A673 (cell line): ENCODE data around the gene DENND1A. TPM values are rescaled to one million over a fixed set of nuclear protein-coding genes. Genes with fewer than 3 reads are reported as not detected.

ENCODE experiments used
- BruUV-seq: library from RNA; stranded (reverse); fragments of 400-500 nt; replicated peaks from 2 replicates; lab custom pipeline; 2021; lab: Mats Ljungman, UMichigan
- CTCF ChIA-PET: fragments of 300-600 bp; sonication (Branson Sonifier 250); formaldehyde crosslinking; loops from one replicate; lab custom pipeline; 2022; ENCODE audit warnings: antibody characterized with exemption; lab: Charles Lee
- POLR2A ChIA-PET: fragments of 300-600 bp; sonication (Branson Sonifier 250); formaldehyde crosslinking; loops from one replicate; lab custom pipeline; 2022; ENCODE audit warnings: antibody characterized with exemption; ENCODE audit not compliant: low non-redundant PET; lab: Charles Lee
- DNase-seq: peaks from one replicate; pipeline ENCODE4 v3.0.0-alpha.2; 2015; ENCODE audit warnings: low spot score
- H3K27ac ChIP-seq: fragments of 200-600 bp; sonication (generic); 2 replicates; pipeline ENCODE4 v1.5.1; 2016; ENCODE audit warnings: mixed run types, low read depth, mild to moderate bottlenecking, mixed read lengths, antibody characterized with exemption, low read length; ENCODE audit not compliant: poor library complexity, severe bottlenecking
- H3K27me3 ChIP-seq: fragments of 200-600 bp; sonication (generic); replicated peaks from 2 replicates; pipeline ENCODE4 v1.6.1; 2017; ENCODE audit warnings: mixed run types, low read depth, mild to moderate bottlenecking, mixed read lengths, antibody characterized with exemption, low read length; ENCODE audit not compliant: insufficient read depth, poor library complexity
- H3K36me3 ChIP-seq: fragments of 200-600 bp; sonication (generic); 2 replicates; pipeline ENCODE4 v1.6.1; 2016; ENCODE audit warnings: mixed run types, mild to moderate bottlenecking, mixed read lengths, antibody characterized with exemption, low read length; ENCODE audit not compliant: insufficient read depth, poor library complexity, severe bottlenecking
- H3K4me1 ChIP-seq: fragments of 200-600 bp; sonication (generic); 2 replicates; pipeline ENCODE4 v1.6.1; 2017; ENCODE audit warnings: mixed run types, mild to moderate bottlenecking, mixed read lengths, antibody characterized with exemption, low read length; ENCODE audit not compliant: insufficient read depth, poor library complexity, severe bottlenecking
- H3K4me3 ChIP-seq: fragments of 200-600 bp; sonication (generic); 2 replicates; pipeline ENCODE4 v1.5.1; 2016; ENCODE audit warnings: low read depth, mixed run types, mild to moderate bottlenecking, mixed read lengths, low read length; ENCODE audit not compliant: poor library complexity, severe bottlenecking
- H3K9me3 ChIP-seq: fragments of 200-600 bp; sonication (generic); 2 replicates; pipeline ENCODE4 v1.6.1; 2016; ENCODE audit warnings: mixed run types, low read depth, mild to moderate bottlenecking, mixed read lengths, antibody characterized with exemption, low read length; ENCODE audit not compliant: poor library complexity, severe bottlenecking
- CTCF ChIP-seq: fragments of 300-800, 200-600 bp; sonication (generic); conservative IDR thresholded peaks from 2 replicates; pipeline ENCODE4 v1.5.1; 2017; ENCODE audit warnings: low read depth, mild to moderate bottlenecking, antibody characterized with exemption, low read length, moderate library complexity, mixed read lengths
- EZH2 ChIP-seq: fragments of 200-600 bp; sonication (generic); IDR thresholded peaks from 2 replicates; pipeline ENCODE4 v1.6.1; 2017; ENCODE audit warnings: borderline replicate concordance, low read depth, mild to moderate bottlenecking, mixed read lengths, antibody characterized with exemption, low read length; ENCODE audit not compliant: poor library complexity, severe bottlenecking
- intact Hi-C: fragments of 100-400 bp; cut with micrococcal nuclease; formaldehyde crosslinking; loops from one replicate; pipeline ENCODE4 v1.10.0; 2022; ENCODE audit not compliant: unreplicated experiment
- total RNA-seq: library from RNA; stranded (reverse); gene quantifications from 2 replicates; pipeline ENCODE4 v1.2.3, GENCODE V29; 2021

The DENND1A gene
- total RNA-seq, 1 experiment from 2014 or later = 12.0 TPM

GRCh38 chr9:123894822-123895221, 35.1 kb downstream of the DENND1A start:
- intact Hi-C loops = no loop called here
- H3K4me1 ChIP-seq = no peaks in the 10 kb centered on the region
- no peak for DNase-seq
- ChIA-PET POLR2A (no interaction called here), CTCF (no interaction called here)
- no peak overlapping the region for H3K27ac ChIP-seq
- BruUV-seq = no TSS peak
- H3K36me3 ChIP-seq = no peaks in the 10 kb centered on the region
- TF ChIP-seq EZH2 (no peak), CTCF (no peak)
- no peaks in the 10 kb centered on the region for H3K9me3 ChIP-seq
- H3K4me3 ChIP-seq = no peak overlapping the region
- peaks cover 11% of the 10 kb centered on the region for H3K27me3 ChIP-seq

GRCh38 chr9:123893831-123894460, 36.0 kb downstream of the DENND1A start:
- BruUV-seq = no TSS peak
- POLR2A ChIA-PET = no interaction called here

GRCh38 chr9:123893115-123893514, 36.8 kb downstream of the DENND1A start:
- H3K4me1 ChIP-seq = no peaks in the 10 kb centered on the region
- TF ChIP-seq EZH2 (no peak), CTCF (no peak)
- intact Hi-C loops = no loop called here
- BruUV-seq = no TSS peak
- H3K9me3 ChIP-seq = no peaks in the 10 kb centered on the region
- peaks cover 11% of the 10 kb centered on the region for H3K27me3 ChIP-seq
- ChIA-PET POLR2A (no interaction called here), CTCF (no interaction called here)
- H3K36me3 ChIP-seq = no peaks in the 10 kb centered on the region
- no peak overlapping the region for H3K4me3 ChIP-seq
- no peak for DNase-seq
- no peak overlapping the region for H3K27ac ChIP-seq

More at GRCh38 chr9:123893831-123894460, 36.0 kb downstream of the DENND1A start:
- Histone ChIP-seq H3K36me3 (no peaks in the 10 kb centered on the region), H3K9me3 (no peaks in the 10 kb centered on the region), H3K4me1 (no peaks in the 10 kb centered on the region), H3K4me3 (no peak overlapping the region), H3K27me3 (peaks cover 11% of the 10 kb centered on the region), H3K27ac (no peak overlapping the region)
- TF ChIP-seq EZH2 (no peak), CTCF (no peak)
- no peak for DNase-seq
- intact Hi-C loops = no loop called here
- CTCF ChIA-PET = no interaction called here
